ENCODE data around the gene GREB1.
A peak's percentile ranks its signal among the peaks of the same experiment; 100 is the strongest.

GREB1 gene

DNA sequence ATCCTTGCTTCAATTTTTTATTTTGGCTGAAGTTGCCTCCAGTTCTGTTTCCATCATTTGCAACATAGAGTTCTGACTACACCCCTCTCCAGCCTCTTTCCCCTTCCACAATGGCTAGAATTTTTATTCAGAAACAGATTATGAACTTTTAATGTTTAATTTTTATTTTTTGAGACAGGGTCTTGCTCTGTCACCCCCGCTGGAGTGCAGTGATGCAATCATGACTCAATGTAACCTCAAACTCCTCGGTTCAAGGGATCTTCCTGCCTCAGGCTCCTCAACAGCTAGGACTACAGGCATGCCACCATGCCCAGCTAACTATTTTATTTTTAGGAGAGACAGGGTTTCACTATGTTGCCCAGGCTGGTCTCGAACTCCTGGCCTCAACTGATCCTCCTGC lies 133.3 kb downstream of the GREB1 start:
- no peak overlapping the region for H3K4me3 ChIP-seq (ENCODE audit: low read depth, low read length)
- in situ Hi-C loops (cut with HindIII; ENCODE audit: low sequenced_read_pairs): no loop called here
- DNase-seq (ENCODE audit: low read depth, low spot score): no peak
- TF ChIP-seq, protein P1, sequence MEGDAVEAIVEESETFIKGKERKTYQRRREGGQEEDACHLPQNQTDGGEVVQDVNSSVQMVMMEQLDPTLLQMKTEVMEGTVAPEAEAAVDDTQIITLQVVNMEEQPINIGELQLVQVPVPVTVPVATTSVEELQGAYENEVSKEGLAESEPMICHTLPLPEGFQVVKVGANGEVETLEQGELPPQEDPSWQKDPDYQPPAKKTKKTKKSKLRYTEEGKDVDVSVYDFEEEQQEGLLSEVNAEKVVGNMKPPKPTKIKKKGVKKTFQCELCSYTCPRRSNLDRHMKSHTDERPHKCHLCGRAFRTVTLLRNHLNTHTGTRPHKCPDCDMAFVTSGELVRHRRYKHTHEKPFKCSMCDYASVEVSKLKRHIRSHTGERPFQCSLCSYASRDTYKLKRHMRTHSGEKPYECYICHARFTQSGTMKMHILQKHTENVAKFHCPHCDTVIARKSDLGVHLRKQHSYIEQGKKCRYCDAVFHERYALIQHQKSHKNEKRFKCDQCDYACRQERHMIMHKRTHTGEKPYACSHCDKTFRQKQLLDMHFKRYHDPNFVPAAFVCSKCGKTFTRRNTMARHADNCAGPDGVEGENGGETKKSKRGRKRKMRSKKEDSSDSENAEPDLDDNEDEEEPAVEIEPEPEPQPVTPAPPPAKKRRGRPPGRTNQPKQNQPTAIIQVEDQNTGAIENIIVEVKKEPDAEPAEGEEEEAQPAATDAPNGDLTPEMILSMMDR (IDR thresholded peaks at IDR 0.05; ENCODE audit: low read depth, low read length): no peak

DNA sequence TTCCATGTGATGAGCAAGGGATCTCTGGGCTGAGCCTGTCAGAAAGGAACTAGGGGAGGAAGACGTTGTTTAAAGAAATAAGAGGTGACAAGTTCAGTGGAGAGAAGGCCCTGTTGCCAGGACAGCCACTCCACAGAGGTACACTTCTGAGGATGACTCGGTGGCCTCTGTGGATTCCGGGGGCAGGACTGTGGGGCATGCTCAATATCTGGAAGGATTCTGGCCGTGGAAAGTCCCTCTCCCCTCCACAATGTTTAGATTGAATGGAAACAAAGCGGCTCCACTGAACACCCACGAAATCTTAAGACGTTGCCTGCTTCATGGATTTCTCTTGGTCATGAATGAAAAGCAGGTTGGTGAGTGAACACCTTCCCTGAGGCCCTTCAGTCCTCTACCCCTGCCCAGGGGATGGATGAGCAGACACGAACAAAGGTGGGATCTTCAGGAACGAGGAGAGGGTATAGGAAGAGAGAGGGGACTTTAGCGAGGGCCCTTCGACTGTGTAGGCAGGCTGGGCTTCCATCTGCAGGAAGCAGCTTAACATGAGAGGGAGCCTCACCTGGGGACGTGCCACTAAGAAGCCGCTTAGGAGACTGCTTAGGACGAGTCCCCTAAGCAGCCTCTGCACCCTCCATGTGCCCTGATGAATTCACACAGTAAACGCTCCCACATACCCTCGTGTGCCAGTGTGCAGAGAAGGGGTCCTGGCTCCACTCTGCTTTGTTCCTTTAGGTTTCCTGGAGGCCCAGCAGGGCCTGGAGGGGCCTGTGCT lies 134.2 kb downstream of the GREB1 start:
- no peak for DNase-seq (ENCODE audit: low read depth, low spot score)
- TF ChIP-seq, protein P1 (IDR thresholded peaks at IDR 0.05; ENCODE audit: low read depth, low read length): no peak
- in situ Hi-C loops (cut with HindIII; ENCODE audit: low sequenced_read_pairs): no loop called here
- H3K4me3 ChIP-seq (ENCODE audit: low read depth, low read length): no peak overlapping the region

DNA sequence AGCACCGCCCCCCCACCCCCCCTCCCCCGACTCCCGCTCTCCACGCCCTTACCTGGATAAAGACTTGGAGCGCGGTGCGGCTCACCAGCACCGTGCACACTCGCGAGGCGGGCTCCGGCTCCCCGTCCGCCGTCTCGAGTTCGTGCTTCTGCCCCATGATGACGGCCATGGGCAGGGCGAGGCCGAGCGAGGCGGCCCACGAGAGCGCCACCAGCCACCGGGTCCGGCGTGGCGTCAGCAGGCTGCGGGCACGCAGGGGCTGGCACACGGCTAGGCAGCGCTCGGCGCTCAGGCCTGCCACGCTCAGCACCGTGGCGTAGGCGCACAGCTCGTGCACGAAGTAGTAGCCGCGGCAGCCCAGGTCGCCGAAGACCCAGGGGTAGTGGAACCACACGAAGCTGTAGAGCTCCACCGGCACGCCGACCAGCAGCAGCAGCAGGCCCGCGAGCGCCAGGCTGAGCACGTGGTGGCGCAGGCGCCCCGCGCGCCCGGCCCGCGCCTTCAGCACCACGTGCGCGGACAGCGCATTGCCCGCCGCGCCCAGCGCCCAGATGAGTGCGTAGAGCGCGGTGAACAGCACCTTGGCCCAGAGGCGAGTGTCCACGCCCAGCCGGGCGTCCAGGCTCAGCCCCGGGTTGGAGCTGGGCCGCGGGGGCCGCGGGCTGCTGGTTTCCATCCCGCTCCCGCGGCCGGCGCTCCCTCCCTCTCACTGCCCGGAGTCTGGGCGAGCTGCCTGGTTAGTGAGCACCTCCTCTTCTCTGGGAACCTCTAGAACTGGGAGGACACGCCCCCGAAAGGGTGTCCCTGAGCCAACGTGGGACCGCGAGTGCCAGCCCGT lies 135.8 kb downstream of the GREB1 start, which contains the start of gene NTSR2:
TSS of gene NTSR2 (minus strand) at position 742 of the 838 bp plus-strand sequence. CDS start at position 676, 66 bp downstream.
- peak; percentile 60 for DNase-seq (ENCODE audit: low read depth, low spot score)
- in situ Hi-C loops (cut with HindIII; ENCODE audit: low sequenced_read_pairs): no loop called here
- no peak within 1 kb of the TSS for H3K4me3 ChIP-seq (ENCODE audit: low read depth, low read length)
- TF ChIP-seq, protein P1 (IDR thresholded peaks at IDR 0.05; ENCODE audit: low read depth, low read length): no peak

DNA sequence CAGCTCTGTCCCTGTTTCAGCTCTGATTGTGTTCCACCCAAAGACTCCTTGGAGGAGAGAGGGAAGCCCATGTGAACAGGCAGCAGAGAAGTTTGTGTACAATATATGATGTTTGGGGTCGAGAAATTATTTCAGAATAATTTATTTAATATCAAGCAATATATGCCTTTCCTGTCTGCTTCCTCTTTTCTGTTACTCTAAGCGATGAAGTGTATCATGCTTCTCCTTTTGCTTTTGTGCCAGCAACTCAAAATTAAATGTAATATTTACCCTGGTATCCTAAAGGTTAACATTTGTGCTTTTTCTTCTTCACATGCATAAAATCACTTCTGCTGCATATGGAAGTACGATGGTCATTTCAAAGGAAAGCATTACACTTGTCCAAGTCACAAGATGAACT lies 138.6 kb downstream of the GREB1 start:
- TF ChIP-seq, protein P1 (IDR thresholded peaks at IDR 0.05; ENCODE audit: low read depth, low read length): no peak
- no peak overlapping the region for H3K4me3 ChIP-seq (ENCODE audit: low read depth, low read length)
- DNase-seq (ENCODE audit: low read depth, low spot score): no peak
- in situ Hi-C loops (cut with HindIII; ENCODE audit: low sequenced_read_pairs): no loop called here

DNA sequence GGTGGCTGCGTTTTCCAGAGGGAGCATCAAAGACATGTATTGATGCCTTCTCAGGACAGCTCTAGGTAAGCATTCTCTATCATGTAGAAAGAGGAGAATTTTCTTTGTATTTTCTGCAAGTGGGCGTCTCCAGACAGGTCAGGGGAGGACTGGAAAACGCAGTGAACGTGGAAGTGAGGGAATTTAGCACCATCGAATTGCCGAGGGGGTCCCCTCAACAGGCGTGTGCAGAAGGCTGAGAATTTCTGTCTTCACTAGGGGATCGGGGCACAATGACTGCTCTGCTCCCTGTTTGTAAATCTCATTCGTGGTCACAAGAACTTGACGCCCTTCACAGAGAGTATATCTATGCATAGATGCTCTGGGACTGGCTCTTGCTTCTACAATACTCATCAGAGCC lies 141.1 kb downstream of the GREB1 start:
- no peak for DNase-seq (ENCODE audit: low read depth, low spot score)
- TF ChIP-seq, protein P1 (IDR thresholded peaks at IDR 0.05; ENCODE audit: low read depth, low read length): no peak
- in situ Hi-C loops (cut with HindIII; ENCODE audit: low sequenced_read_pairs): loop anchor here (25.0 kb wide), 1 partner anchor 112 kb away; no protein-coding TSS in a partner anchor
- H3K4me3 ChIP-seq (ENCODE audit: low read depth, low read length): no peak overlapping the region

DNA sequence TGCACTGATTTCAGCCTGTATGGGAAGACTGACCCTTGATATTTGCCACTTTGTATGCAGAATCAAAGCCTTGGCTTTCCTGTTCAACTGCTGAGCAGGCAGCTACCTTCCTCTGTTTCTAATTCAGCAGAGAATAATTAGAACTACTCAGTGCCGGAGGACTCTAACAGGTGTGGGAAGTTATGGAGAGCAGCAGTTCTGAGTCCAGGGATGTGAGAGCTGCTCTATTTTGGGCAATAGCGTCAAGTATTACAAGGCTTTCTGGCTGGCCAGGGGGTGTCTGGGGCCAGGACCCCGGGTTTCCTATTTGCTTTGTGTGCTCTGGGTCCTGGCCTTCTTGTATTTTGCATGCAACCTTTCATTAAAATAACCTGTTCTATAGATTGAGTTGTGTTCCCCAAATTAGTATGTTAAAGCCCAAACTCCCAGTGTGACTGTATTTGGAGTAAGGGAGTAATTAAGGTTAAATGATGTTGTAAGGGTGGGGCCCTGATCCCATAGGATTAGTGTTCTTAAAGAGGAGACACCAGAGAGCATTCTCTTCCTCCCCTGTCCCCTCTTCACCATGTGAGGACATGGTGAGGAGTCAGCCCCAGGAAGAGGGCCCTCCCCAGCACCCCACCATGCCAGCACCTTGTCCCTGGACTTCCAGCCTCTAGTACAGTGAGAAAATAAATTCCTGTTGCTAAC lies 141.7 kb downstream of the GREB1 start:
- in situ Hi-C loops (cut with HindIII; ENCODE audit: low sequenced_read_pairs): loop anchor here (25.0 kb wide), 1 partner anchor 112 kb away; no protein-coding TSS in a partner anchor
- TF ChIP-seq, protein P1 (IDR thresholded peaks at IDR 0.05; ENCODE audit: low read depth, low read length): no peak
- DNase-seq (ENCODE audit: low read depth, low spot score): no peak
- H3K4me3 ChIP-seq (ENCODE audit: low read depth, low read length): no peak overlapping the region
